Naive B cell (primary cell): ENCODE measurements around the gene ZNF462. TPM values are rescaled to one million over a fixed set of nuclear protein-coding genes. Genes with fewer than 3 reads are reported as not detected.

Experiments
- ATAC-seq, 2 donors: fragments of 150-1000 bp; cut with Tn5 transposase; 2 replicates each; pipeline ENCODE4 v1.10.0; 2021; ENCODE audit warnings: low read depth in 2 of 2, mild to moderate bottlenecking in 2 of 2, moderate library complexity in 2 of 2
- DNase-seq: peaks from one replicate; pipeline ENCODE4 v3.0.0; 2022
- H3K27ac Mint-ChIP-seq, 6 donors: one replicate each; pipeline ENCODE4 v1.8.0; 2020 to 2022; ENCODE audit warnings: mild to moderate bottlenecking in 6 of 6, mixed read lengths in 6 of 6, moderate library complexity in 5 of 6, inconsistent platforms in 2 of 6
- H3K27me3 Mint-ChIP-seq, 3 donors: one replicate each; pipeline ENCODE4 v1.8.0; 2021 to 2022; ENCODE audit warnings: mixed read lengths in 3 of 3, mild to moderate bottlenecking in 1 of 3
- H3K36me3 Mint-ChIP-seq, 2 donors: one replicate each; pipeline ENCODE4 v1.8.0; 2020 to 2022; ENCODE audit warnings: mixed read lengths in 2 of 2, inconsistent platforms in 1 of 2, mild to moderate bottlenecking in 1 of 2
- H3K4me1 Mint-ChIP-seq, 3 donors: one replicate each; pipeline ENCODE4 v1.8.0; 2020 to 2022; ENCODE audit warnings: mixed read lengths in 3 of 3, inconsistent platforms in 1 of 3, mild to moderate bottlenecking in 1 of 3, moderate library complexity in 1 of 3
- H3K4me3 Mint-ChIP-seq, 8 donors: one replicate each; pipeline ENCODE4 v1.8.0; 2020 to 2022; ENCODE audit warnings: mild to moderate bottlenecking in 8 of 8, mixed read lengths in 8 of 8, moderate library complexity in 8 of 8, inconsistent platforms in 2 of 8
- H3K9me3 Mint-ChIP-seq, 7 donors: one replicate each; pipeline ENCODE4 v1.8.0; 2020 to 2022; ENCODE audit warnings: mixed read lengths in 7 of 7, mild to moderate bottlenecking in 5 of 7, inconsistent platforms in 2 of 7, moderate library complexity in 1 of 7
- polyA plus RNA-seq, 6 donors: library from polyadenylated mRNA; unstranded; fragments of 300-500 nt; fragmentation: Illumina TruSeq; gene quantifications; one replicate each; pipeline ENCODE4 v1.2.3, GENCODE V29; 2021; ENCODE audit warnings: low read depth in 6 of 6

Gene ZNF462
- polyA plus RNA-seq, 6 donors from 2014 or later: not detected

DNA sequence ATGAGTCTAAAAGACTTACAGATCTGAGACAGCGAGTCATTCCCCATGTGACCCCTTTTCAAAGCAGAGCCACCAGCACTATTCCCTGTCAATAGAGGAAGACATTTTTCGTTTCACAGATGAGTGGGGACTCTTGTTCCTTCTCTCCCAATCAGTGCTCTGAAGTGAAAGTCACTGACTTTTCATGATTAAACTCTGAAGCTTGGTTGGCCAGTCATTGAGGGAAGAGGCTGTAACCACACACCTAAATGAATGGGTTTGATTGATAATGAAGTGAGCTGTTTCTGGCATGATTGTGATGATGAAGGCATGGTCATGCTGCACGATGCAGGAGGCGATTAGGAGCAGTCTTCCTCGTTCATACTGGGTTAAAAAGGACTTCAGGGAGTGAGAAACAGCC lies 171.9 kb downstream of the ZNF462 start:
- DNase-seq: no peak
- Mint-ChIP-seq H3K9me3 (peaks cover 0 to 5% (median 4%) of the 10 kb centered on the region in 7 donors), H3K27ac (no peak overlapping the region), H3K27me3 (peaks cover 27 to 36% (median 32%) of the 10 kb centered on the region in 3 donors), H3K36me3 (peaks cover 0 to 4% of the 10 kb centered on the region in 2 donors), H3K4me3 (no peak overlapping the region), H3K4me1 (no peaks in the 10 kb centered on the region)
- no peak for ATAC-seq

DNA sequence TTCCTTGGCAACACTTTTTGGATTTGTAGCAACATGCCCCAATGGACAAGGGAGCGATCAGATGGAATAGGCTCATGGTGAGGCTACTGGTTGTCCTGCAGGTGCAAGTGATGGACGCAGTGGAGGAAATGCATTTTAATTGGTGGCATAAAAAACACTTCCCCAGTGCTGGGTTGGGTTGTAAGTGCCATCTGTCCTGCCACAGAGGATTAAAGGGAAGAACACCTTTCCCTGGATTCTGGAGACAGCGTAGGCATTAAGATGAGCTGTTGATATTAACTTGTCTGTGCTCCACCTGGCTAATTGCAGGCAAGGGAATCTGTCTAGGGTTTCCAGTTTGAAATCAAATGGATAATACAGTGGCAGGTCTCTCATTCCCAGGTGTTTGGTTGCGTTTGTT lies 173.4 kb downstream of the ZNF462 start:
- no peak for DNase-seq
- peaks cover 0 to 4% of the 10 kb centered on the region in 2 donors for H3K36me3 Mint-ChIP-seq
- H3K27ac Mint-ChIP-seq: no peak overlapping the region
- H3K4me3 Mint-ChIP-seq: no peak overlapping the region
- no peak for ATAC-seq
- H3K9me3 Mint-ChIP-seq: peaks cover 0 to 5% (median 4%) of the 10 kb centered on the region in 7 donors
- peaks cover 36 to 44% (median 41%) of the 10 kb centered on the region in 3 donors for H3K27me3 Mint-ChIP-seq
- H3K4me1 Mint-ChIP-seq: no peaks in the 10 kb centered on the region

DNA sequence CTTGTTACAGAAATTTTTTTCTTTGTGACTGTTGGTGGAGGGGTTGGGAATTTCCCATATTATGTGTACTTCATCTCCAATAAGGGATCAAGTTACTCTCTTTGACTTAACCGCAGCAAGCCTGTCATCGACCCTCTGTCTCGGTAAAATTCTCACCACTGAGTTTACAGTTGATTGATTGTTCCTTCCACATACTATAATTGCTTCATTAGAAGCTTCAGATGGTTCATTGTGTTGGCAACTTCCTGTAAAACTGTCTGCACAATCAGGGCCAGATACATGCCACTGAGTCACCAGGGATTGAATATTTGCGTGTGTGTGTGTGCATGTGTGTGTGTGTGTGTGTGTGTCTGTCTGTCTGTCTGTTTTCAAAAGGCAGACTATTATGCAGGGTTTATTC lies 176.6 kb downstream of the ZNF462 start:
- Mint-ChIP-seq H3K4me3 (no peak overlapping the region), H3K27ac (no peak overlapping the region), H3K9me3 (no peaks in the 10 kb centered on the region), H3K27me3 (peaks cover 26 to 45% (median 30%) of the 10 kb centered on the region in 3 donors), H3K4me1 (peaks cover 0 to 5% (median 5%) of the 10 kb centered on the region in 3 donors), H3K36me3 (no peaks in the 10 kb centered on the region)
- ATAC-seq: no peak
- no peak for DNase-seq

DNA sequence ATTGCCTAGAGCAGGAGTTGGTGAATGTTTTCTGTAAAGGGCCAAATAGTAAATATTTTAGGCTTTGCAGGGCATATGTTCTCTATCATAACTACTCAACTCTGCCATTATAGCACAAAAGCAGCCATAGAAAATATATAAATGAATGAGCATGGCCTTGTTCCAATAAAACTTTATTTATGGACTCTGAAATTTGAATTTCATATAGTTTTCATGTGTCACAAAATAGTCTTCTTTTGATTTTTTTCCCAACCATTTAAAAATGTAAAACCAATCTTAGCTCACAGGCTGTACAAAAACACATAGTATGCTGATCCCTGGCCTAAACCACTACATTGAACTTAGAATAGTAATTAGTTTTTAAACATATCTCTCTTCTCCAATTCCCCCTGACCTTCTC lies 179.6 kb downstream of the ZNF462 start:
- H3K36me3 Mint-ChIP-seq: no peaks in the 10 kb centered on the region
- no peak for DNase-seq

DNA sequence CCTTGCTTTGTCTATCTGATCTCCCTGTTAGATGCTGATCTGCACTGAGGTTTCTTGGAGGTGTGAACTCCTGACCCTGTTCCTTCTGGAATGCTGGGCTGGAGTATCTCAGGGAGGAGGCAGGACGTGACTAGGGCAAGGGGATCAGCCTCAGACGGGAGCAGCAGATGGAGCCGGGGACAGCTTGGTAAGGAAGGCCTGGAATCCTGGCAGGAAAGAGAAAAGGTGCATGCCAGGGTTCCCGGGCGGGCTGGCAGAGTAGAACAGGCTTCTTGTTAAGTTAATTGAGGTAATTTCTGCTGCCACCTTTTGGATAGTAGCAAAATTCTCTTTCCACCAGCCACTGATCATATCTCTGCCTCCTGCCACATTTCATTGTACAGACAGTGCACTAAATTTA lies 180.9 kb downstream of the ZNF462 start:
- no peak overlapping the region for H3K4me3 Mint-ChIP-seq
- no peak overlapping the region for H3K27ac Mint-ChIP-seq
- ATAC-seq: no peak
- no peak for DNase-seq
- peaks cover 0 to 2% (median 0%) of the 10 kb centered on the region in 7 donors for H3K9me3 Mint-ChIP-seq
- no peaks in the 10 kb centered on the region for H3K36me3 Mint-ChIP-seq
- H3K4me1 Mint-ChIP-seq: peaks cover 8 to 29% (median 29%) of the 10 kb centered on the region in 3 donors
- peaks cover 35 to 44% (median 37%) of the 10 kb centered on the region in 3 donors for H3K27me3 Mint-ChIP-seq

More for the DNA sequence above, 179.6 kb downstream of the ZNF462 start:
- Mint-ChIP-seq H3K4me1 (peaks cover 3 to 24% (median 20%) of the 10 kb centered on the region in 3 donors), H3K9me3 (peaks cover 0 to 1% (median 0%) of the 10 kb centered on the region in 7 donors), H3K27me3 (peaks cover 22 to 40% (median 24%) of the 10 kb centered on the region in 3 donors), H3K4me3 (no peak overlapping the region), H3K27ac (no peak overlapping the region)
- ATAC-seq: no peak

DNA sequence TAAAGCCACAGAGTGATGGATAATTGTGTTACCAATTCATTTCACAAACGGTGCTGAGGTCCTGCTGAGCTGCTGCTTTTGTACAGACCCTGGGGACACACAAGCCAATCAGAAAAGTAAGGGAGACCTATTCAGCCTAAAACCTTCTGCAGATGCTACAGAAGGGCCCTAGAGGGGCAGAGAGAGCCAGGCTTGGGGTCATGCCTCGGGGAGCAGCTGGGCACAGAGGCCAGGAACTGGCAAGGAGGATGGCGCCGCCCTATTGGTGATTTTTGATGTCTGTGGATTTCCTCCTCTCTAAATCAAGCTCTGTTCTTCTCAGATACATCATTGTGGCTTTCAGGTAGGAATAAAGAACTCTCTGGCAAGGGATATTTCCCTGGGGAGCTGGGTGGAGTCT lies 181.9 kb downstream of the ZNF462 start:
- DNase-seq: no peak
- no peak for ATAC-seq
- Mint-ChIP-seq H3K9me3 (peaks cover 0 to 2% (median 0%) of the 10 kb centered on the region in 7 donors), H3K4me3 (peak overlapping the region in 1 of 8 donors; percentile 12), H3K36me3 (no peaks in the 10 kb centered on the region), H3K27ac (no peak overlapping the region), H3K4me1 (peaks cover 8 to 29% (median 29%) of the 10 kb centered on the region in 3 donors), H3K27me3 (peaks cover 41 to 42% (median 42%) of the 10 kb centered on the region in 3 donors)

DNA sequence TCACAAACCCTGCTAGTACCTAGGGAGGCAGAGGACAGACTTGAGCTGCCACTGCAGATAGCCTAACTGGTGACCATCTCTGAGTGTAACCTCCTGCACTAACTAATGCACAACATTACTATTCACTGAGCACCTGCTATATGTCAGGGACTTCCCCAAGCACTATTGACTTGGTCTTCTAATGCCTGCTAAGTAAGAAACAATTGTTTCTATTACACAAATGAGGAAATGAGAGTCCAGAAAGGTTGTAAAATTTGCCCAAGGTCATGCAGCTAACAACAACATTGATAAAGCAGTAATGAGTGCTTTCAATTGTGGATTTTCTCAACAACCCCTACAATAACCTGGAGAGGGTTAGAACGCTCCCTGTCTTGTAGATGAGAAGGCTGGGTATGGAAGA lies 183.7 kb downstream of the ZNF462 start:
- no peaks in the 10 kb centered on the region for H3K36me3 Mint-ChIP-seq
- H3K27me3 Mint-ChIP-seq: peaks cover 34 to 38% (median 36%) of the 10 kb centered on the region in 3 donors
- ATAC-seq (peak; percentile 74 to 89), DNase-seq (peak; percentile 7)
- peaks cover 0 to 2% (median 0%) of the 10 kb centered on the region in 7 donors for H3K9me3 Mint-ChIP-seq
- H3K4me1 Mint-ChIP-seq: peaks cover 8 to 29% (median 29%) of the 10 kb centered on the region in 3 donors
- H3K27ac Mint-ChIP-seq: no peak overlapping the region
- H3K4me3 Mint-ChIP-seq: peak overlapping the region in 2 of 8 donors; percentile 26 to 35

DNA sequence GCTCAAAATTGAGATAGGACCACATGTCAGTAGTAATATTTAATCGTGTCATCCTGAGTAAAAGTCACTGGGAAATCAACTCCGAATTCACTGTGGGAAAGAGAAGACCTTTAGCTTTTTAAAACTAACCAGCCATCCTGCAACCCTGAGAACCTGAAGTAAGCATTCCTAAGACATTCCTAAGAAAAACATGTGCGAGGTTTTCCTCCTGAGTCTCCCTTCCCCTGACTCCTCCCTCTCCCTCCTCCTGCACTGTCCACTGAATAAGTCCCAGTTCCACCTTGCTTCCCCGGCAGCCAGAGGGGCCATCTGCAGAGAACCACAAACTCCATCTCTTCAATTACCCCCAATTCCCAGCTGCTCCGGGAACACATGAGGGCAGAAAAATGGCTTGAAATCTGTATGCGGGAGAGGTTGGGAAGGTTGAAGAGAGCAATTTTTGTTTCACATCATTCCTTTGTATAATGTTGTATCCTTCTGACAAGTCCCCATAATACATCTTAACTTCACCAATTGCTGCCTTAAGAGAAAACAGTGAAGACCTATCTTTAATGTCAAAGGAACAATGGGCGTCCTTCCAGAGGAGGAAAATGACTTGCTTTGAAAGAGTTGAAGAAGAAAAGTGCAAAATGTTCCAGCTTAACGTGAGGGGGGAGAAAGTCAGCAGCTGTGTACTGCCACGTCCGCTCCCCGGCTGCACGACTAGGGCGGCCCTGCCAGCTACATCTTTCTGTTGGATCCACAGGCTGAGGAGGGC lies 186.3 kb downstream of the ZNF462 start:
- Mint-ChIP-seq H3K9me3 (peaks cover 0 to 2% (median 0%) of the 10 kb centered on the region in 7 donors), H3K4me3 (no peak overlapping the region), H3K27ac (no peak overlapping the region), H3K36me3 (no peaks in the 10 kb centered on the region), H3K4me1 (peaks cover 8 to 24% (median 23%) of the 10 kb centered on the region in 3 donors), H3K27me3 (peaks cover 31 to 36% (median 34%) of the 10 kb centered on the region in 3 donors)
- DNase-seq: no peak
- ATAC-seq: no peak

DNA sequence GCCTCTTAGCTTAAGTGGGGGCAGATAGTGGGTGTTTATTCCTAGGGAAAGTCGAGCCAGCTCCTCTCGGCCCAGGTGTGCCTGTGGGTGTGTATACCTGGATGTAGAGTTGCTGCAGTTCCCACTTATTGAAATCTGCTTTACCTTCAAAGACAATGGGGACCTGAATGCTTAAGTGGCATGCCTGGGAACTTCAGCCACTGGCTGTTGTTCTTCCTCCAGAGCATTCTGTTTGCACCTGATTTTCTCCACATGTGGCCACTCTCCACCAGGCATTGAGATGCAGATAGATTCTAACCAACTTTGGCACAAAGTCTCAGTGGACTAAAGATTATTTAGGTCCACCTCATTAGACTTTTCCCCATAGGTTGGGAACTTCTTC lies 186.8 kb downstream of the ZNF462 start:
- H3K9me3 Mint-ChIP-seq: peaks cover 0 to 2% (median 0%) of the 10 kb centered on the region in 7 donors
- H3K36me3 Mint-ChIP-seq: no peaks in the 10 kb centered on the region
- no peak overlapping the region for H3K4me3 Mint-ChIP-seq
- peaks cover 8 to 24% (median 23%) of the 10 kb centered on the region in 3 donors for H3K4me1 Mint-ChIP-seq
- peaks cover 31 to 36% (median 34%) of the 10 kb centered on the region in 3 donors for H3K27me3 Mint-ChIP-seq
- ATAC-seq (no peak), DNase-seq (no peak)
- no peak overlapping the region for H3K27ac Mint-ChIP-seq

DNA sequence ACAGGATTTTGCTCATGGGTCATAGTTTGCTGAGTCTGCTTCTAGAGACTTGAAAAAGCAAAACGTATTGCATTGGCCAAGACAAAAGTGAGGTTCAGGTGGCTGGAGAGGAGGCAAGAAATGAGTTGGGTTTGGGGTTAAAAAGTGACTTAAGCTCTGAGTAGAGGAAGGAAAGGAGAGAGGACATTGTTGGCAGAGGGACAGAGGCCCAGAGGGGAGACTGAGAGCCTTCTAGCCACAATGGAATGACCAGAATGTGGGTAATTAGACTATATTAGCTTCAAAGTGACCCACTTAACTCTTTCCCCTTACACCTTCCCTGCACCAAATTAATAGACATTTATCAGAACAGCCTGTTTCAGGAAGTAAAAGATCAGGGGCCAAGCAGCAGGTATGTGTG lies 188.4 kb downstream of the ZNF462 start:
- no peak overlapping the region for H3K27ac Mint-ChIP-seq
- H3K36me3 Mint-ChIP-seq: no peaks in the 10 kb centered on the region
- peaks cover 8 to 18% (median 16%) of the 10 kb centered on the region in 3 donors for H3K4me1 Mint-ChIP-seq

DNA sequence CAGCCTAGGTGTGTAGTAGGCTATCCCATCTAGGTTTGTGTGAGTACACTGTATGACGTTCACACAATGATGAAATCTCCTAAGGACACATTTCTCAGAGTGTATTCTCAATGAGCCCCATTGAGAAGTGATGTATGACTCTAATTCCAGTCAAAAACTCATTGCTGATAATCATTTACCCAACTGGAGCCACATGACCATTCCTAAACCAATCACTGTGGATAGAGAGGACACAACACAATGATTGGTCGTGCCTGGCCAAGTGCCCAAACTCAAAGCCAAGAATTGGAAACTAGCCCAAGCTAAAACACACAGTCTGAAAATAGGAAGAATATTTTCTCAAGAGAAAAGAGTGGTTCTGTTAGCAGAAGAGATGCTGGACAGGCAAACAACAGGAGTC lies 191.2 kb downstream of the ZNF462 start:
- Mint-ChIP-seq H3K27me3 (peaks cover 28 to 38% (median 36%) of the 10 kb centered on the region in 3 donors), H3K9me3 (no peaks in the 10 kb centered on the region), H3K4me3 (no peak overlapping the region), H3K27ac (no peak overlapping the region), H3K4me1 (no peaks in the 10 kb centered on the region), H3K36me3 (no peaks in the 10 kb centered on the region)
- ATAC-seq (no peak), DNase-seq (no peak)

More for the DNA sequence above, 188.4 kb downstream of the ZNF462 start:
- H3K4me3 Mint-ChIP-seq: no peak overlapping the region
- DNase-seq (no peak), ATAC-seq (no peak)
- peaks cover 0 to 2% (median 0%) of the 10 kb centered on the region in 7 donors for H3K9me3 Mint-ChIP-seq
- peaks cover 39 to 42% (median 39%) of the 10 kb centered on the region in 3 donors for H3K27me3 Mint-ChIP-seq

DNA sequence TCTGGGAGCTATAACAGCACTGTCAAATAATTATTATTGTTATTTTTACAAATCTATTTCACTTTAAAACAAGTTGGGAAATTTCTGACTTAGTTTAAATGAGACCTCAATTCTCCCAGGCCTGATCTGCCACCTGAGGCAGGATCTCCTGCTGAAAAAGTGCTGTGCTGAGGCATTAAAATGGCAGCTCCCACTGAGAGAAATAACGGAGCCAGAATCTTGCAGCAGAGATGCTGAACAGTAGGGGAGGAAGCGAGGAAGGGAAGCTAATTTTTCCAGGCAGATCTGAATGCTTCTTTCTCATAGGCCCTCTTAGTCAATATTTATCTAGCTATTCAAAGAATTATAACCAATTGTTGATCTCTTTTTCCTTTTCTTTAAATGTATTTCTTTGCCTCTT lies 196.3 kb downstream of the ZNF462 start:
- Mint-ChIP-seq H3K36me3 (no peaks in the 10 kb centered on the region), H3K9me3 (no peaks in the 10 kb centered on the region), H3K27ac (no peak overlapping the region), H3K4me3 (no peak overlapping the region), H3K27me3 (peaks cover 9 to 24% (median 18%) of the 10 kb centered on the region in 3 donors), H3K4me1 (peaks cover 0 to 4% (median 0%) of the 10 kb centered on the region in 3 donors)
- DNase-seq (no peak), ATAC-seq (no peak)

DNA sequence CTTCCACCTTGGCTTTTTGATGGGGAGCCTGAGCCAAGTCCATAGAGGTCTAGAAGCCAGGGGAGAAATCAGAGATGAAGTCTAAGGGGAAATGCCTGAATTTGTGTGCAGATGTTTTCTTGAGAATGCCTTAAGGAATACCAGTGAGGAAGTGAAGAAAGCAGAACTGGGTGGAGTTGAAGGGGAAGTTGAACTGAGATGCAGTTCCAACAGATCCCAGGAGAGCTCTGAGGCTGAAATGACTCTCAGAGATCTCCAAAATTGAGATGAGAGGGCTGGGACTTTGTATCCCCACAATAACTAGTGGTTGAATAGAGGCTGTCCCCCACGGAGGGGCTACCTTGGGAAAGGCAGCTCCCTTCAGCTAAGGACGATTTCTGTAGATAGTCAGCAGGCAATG lies 197.1 kb downstream of the ZNF462 start:
- Mint-ChIP-seq H3K9me3 (no peaks in the 10 kb centered on the region), H3K27ac (no peak overlapping the region), H3K4me1 (peaks cover 0 to 4% (median 0%) of the 10 kb centered on the region in 3 donors), H3K27me3 (peaks cover 9 to 31% (median 24%) of the 10 kb centered on the region in 3 donors), H3K36me3 (no peaks in the 10 kb centered on the region), H3K4me3 (no peak overlapping the region)
- DNase-seq (no peak), ATAC-seq (no peak)
